GM23338 (cell line): Measurements from ENCODE around the gene CDC42EP5. TPM values are rescaled to one million over a fixed set of nuclear protein-coding genes. Genes with fewer than 3 reads are reported as not detected.

ENCODE experiments used
- ATAC-seq: fragments of 200-7000 bp; cut with Tn5 transposase; 3 replicates; pipeline ENCODE4 v1.9.1; 2020
- DNase-seq: peaks from one replicate; pipeline ENCODE4 v3.0.0-alpha.2; 2015; ENCODE audit warnings: low spot score
- H2AFZ ChIP-seq: fragments of 200-600 bp; sonication (generic); 2 replicates; pipeline ENCODE4 v1.8.0; 2016; ENCODE audit warnings: antibody characterized with exemption, mild to moderate bottlenecking, moderate library complexity
- H3F3A ChIP-seq: fragments of 200-600 bp; sonication (generic); replicated peaks from 2 replicates; pipeline ENCODE4 v1.8.0; 2017; ENCODE audit warnings: antibody characterized with exemption, mixed run types, low read depth
- H3K27ac ChIP-seq: fragments of 200-600 bp; sonication (generic); 2 replicates; pipeline ENCODE4 v1.6.1; 2016; ENCODE audit warnings: low read depth
- H3K27me3 ChIP-seq: fragments of 200-600 bp; sonication (generic); 2 replicates; pipeline ENCODE4 v1.8.0; 2016; ENCODE audit warnings: mild to moderate bottlenecking, mixed run types, moderate library complexity; ENCODE audit not compliant: insufficient read depth
- H3K36me3 ChIP-seq: fragments of 200-600 bp; sonication (generic); 2 replicates; pipeline ENCODE4 v1.8.0; 2016; ENCODE audit warnings: mild to moderate bottlenecking; ENCODE audit not compliant: insufficient read depth
- H3K4me1 ChIP-seq: fragments of 200-600 bp; sonication (generic); 2 replicates; pipeline ENCODE4 v1.8.0; 2016; ENCODE audit warnings: mild to moderate bottlenecking, moderate library complexity; ENCODE audit not compliant: insufficient read depth
- H3K4me2 ChIP-seq: fragments of 200-600 bp; sonication (generic); 2 replicates; pipeline ENCODE4 v1.7.1; 2017; ENCODE audit warnings: mixed run types
- H3K4me3 ChIP-seq: fragments of 200-600 bp; sonication (generic); 2 replicates; pipeline ENCODE4 v1.6.1; 2016; ENCODE audit warnings: mixed run types
- H3K79me2 ChIP-seq: fragments of 200-600 bp; sonication (generic); replicated peaks from 2 replicates; pipeline ENCODE4 v1.8.0; 2017; ENCODE audit warnings: mild to moderate bottlenecking; ENCODE audit not compliant: insufficient read depth
- H3K9me2 ChIP-seq: fragments of 200-600 bp; sonication (generic); 2 replicates; pipeline ENCODE4 v1.8.0; 2017; ENCODE audit not compliant: insufficient read depth
- H4K20me1 ChIP-seq: fragments of 200-600 bp; sonication (generic); replicated peaks from 2 replicates; pipeline ENCODE4 v1.8.0; 2017; ENCODE audit warnings: mild to moderate bottlenecking; ENCODE audit not compliant: insufficient read depth
- H3K27ac Mint-ChIP-seq: 2 replicates; pipeline ENCODE4 v1.8.0; 2020; ENCODE audit warnings: inconsistent platforms, mild to moderate bottlenecking, moderate library complexity, mixed read lengths
- H3K27me3 Mint-ChIP-seq: 3 replicates; pipeline ENCODE4 v1.8.0; 2022; ENCODE audit warnings: low read depth, mild to moderate bottlenecking, moderate library complexity, mixed read lengths, inconsistent platforms; ENCODE audit not compliant: insufficient read depth, poor library complexity
- H3K36me3 Mint-ChIP-seq: 3 replicates; pipeline ENCODE4 v1.8.0; 2021; ENCODE audit warnings: low read depth, mild to moderate bottlenecking, inconsistent platforms, moderate library complexity, mixed read lengths
- H3K4me1 Mint-ChIP-seq: 3 replicates; pipeline ENCODE4 v1.8.0; 2020; ENCODE audit warnings: mild to moderate bottlenecking, inconsistent platforms, mixed read lengths
- H3K4me3 Mint-ChIP-seq: 3 replicates; pipeline ENCODE4 v1.8.0; 2021; ENCODE audit warnings: moderate library complexity, mild to moderate bottlenecking, inconsistent platforms, mixed read lengths
- H3K9me3 Mint-ChIP-seq: 3 replicates; pipeline ENCODE4 v1.8.0; 2020; ENCODE audit warnings: moderate library complexity, mild to moderate bottlenecking, inconsistent platforms, mixed read lengths
- CREB1 ChIP-seq: fragments of 250-450 bp; sonication (Bioruptor Pico); IDR thresholded peaks from 2 replicates; pipeline ENCODE4 v1.5.0; 2020; ENCODE audit warnings: low read depth, mild to moderate bottlenecking, moderate library complexity
- CTCF ChIP-seq, 2 experiments: fragments of 200-600 bp in 1 of 2; sonication (generic) in 1 of 2; conservative IDR thresholded peaks; 2 replicates each; pipeline versions ENCODE4 v1.5.1 to v1.6.1; 2016 to 2017; ENCODE audit warnings: antibody characterized with exemption in 2 of 2, low read depth in 2 of 2, mild to moderate bottlenecking in 2 of 2, moderate library complexity in 1 of 2
- ETS1 ChIP-seq: IDR thresholded peaks from 2 replicates; pipeline ENCODE4 v1.6.1; 2016; ENCODE audit warnings: antibody characterized with exemption
- EZH2 ChIP-seq: fragments of 200-600 bp; sonication (generic); IDR thresholded peaks from one replicate; pipeline ENCODE4 v1.8.0; 2017; ENCODE audit warnings: antibody characterized with exemption, mild to moderate bottlenecking, low read depth; ENCODE audit not compliant: unreplicated experiment
- EZH2phosphoT487 ChIP-seq: fragments of 200-600 bp; sonication (generic); IDR thresholded peaks from one replicate; pipeline ENCODE4 v1.8.1; 2018; ENCODE audit warnings: antibody characterized with exemption; ENCODE audit not compliant: unreplicated experiment
- JUNB ChIP-seq: IDR thresholded peaks from one replicate; pipeline ENCODE4 v1.6.1; 2016; ENCODE audit warnings: antibody characterized with exemption; ENCODE audit not compliant: unreplicated experiment
- NANOG ChIP-seq: IDR thresholded peaks from 2 replicates; pipeline ENCODE4 v1.6.1; 2016; ENCODE audit warnings: antibody characterized with exemption, borderline replicate concordance
- POLR2AphosphoS5 ChIP-seq: IDR thresholded peaks from 2 replicates; pipeline ENCODE4 v1.6.1; 2016; ENCODE audit warnings: antibody characterized with exemption, low read depth
- REST ChIP-seq: IDR thresholded peaks from one replicate; pipeline ENCODE4 v1.6.1; 2018; ENCODE audit warnings: antibody characterized with exemption; ENCODE audit not compliant: unreplicated experiment
- STAT1 ChIP-seq: IDR thresholded peaks from one replicate; pipeline ENCODE4 v1.6.1; 2016; ENCODE audit warnings: antibody characterized with exemption; ENCODE audit not compliant: unreplicated experiment
- ZNF114 ChIP-seq: fragments of 250-450 bp; sonication (Bioruptor Pico); IDR thresholded peaks from 2 replicates; pipeline ENCODE4 v1.5.0; 2020; ENCODE audit warnings: mild to moderate bottlenecking, moderate library complexity
- ZNF331 ChIP-seq: fragments of 250-450 bp; sonication (Bioruptor Pico); IDR thresholded peaks from 2 replicates; pipeline ENCODE4 v1.5.0; 2020; ENCODE audit warnings: low read depth, mild to moderate bottlenecking, moderate library complexity
- polyA plus RNA-seq: library from polyadenylated mRNA; unstranded; fragments of >200 nt; fragmentation: Nextera tagmentation; extraction: Ambion mirVana; gene quantifications from 2 replicates; pipeline ENCODE4 v1.2.1, GENCODE V29; 2016
- total RNA-seq: library from RNA; depleted of rRNA; stranded (reverse); fragments of >200 nt; shearing (Covaris generic); gene quantifications from 2 replicates; pipeline ENCODE4 v1.2.3, GENCODE V29; 2014
- TF ChIP-seq, protein P1 (sequence below): fragments of 250-450 bp; sonication (Bioruptor Pico); IDR thresholded peaks from 2 replicates; pipeline ENCODE4 v1.5.0; 2020; ENCODE audit warnings: mild to moderate bottlenecking, moderate library complexity

Gene CDC42EP5
- total and polyA plus RNA-seq, 2 experiments from 2014 or later = 1.4 to 3.4 TPM

- Mint-ChIP-seq H3K9me3 (peaks cover 4% of the 10 kb centered on the region), H3K27ac (peak overlapping the region; percentile 80; the same call in 1 of the 2 replicates), H3K36me3 (peaks cover 55% of the 10 kb centered on the region), H3K4me3 (peak overlapping the region; percentile 51), H3K4me1 (peaks cover 43% of the 10 kb centered on the region), H3K27me3 (peaks cover 17% of the 10 kb centered on the region)
- 0 out of 2 replicates have a peak overlapping the region, but pooled peaks have one; percentile 32 for H3K27ac ChIP-seq
- peaks cover 18% of the 10 kb centered on the region for H3F3A ChIP-seq
- H3K27me3 ChIP-seq = no peaks in the 10 kb centered on the region
- ATAC-seq (no peak; the same call in 2 of the 3 replicates), DNase-seq (no peak)
- H3K4me2 ChIP-seq = peak overlapping the region; percentile 93
- H3K9me2 ChIP-seq = no peaks in the 10 kb centered on the region
- no peak for TF ChIP-seq JUNB
- TF ChIP-seq, protein P1, sequence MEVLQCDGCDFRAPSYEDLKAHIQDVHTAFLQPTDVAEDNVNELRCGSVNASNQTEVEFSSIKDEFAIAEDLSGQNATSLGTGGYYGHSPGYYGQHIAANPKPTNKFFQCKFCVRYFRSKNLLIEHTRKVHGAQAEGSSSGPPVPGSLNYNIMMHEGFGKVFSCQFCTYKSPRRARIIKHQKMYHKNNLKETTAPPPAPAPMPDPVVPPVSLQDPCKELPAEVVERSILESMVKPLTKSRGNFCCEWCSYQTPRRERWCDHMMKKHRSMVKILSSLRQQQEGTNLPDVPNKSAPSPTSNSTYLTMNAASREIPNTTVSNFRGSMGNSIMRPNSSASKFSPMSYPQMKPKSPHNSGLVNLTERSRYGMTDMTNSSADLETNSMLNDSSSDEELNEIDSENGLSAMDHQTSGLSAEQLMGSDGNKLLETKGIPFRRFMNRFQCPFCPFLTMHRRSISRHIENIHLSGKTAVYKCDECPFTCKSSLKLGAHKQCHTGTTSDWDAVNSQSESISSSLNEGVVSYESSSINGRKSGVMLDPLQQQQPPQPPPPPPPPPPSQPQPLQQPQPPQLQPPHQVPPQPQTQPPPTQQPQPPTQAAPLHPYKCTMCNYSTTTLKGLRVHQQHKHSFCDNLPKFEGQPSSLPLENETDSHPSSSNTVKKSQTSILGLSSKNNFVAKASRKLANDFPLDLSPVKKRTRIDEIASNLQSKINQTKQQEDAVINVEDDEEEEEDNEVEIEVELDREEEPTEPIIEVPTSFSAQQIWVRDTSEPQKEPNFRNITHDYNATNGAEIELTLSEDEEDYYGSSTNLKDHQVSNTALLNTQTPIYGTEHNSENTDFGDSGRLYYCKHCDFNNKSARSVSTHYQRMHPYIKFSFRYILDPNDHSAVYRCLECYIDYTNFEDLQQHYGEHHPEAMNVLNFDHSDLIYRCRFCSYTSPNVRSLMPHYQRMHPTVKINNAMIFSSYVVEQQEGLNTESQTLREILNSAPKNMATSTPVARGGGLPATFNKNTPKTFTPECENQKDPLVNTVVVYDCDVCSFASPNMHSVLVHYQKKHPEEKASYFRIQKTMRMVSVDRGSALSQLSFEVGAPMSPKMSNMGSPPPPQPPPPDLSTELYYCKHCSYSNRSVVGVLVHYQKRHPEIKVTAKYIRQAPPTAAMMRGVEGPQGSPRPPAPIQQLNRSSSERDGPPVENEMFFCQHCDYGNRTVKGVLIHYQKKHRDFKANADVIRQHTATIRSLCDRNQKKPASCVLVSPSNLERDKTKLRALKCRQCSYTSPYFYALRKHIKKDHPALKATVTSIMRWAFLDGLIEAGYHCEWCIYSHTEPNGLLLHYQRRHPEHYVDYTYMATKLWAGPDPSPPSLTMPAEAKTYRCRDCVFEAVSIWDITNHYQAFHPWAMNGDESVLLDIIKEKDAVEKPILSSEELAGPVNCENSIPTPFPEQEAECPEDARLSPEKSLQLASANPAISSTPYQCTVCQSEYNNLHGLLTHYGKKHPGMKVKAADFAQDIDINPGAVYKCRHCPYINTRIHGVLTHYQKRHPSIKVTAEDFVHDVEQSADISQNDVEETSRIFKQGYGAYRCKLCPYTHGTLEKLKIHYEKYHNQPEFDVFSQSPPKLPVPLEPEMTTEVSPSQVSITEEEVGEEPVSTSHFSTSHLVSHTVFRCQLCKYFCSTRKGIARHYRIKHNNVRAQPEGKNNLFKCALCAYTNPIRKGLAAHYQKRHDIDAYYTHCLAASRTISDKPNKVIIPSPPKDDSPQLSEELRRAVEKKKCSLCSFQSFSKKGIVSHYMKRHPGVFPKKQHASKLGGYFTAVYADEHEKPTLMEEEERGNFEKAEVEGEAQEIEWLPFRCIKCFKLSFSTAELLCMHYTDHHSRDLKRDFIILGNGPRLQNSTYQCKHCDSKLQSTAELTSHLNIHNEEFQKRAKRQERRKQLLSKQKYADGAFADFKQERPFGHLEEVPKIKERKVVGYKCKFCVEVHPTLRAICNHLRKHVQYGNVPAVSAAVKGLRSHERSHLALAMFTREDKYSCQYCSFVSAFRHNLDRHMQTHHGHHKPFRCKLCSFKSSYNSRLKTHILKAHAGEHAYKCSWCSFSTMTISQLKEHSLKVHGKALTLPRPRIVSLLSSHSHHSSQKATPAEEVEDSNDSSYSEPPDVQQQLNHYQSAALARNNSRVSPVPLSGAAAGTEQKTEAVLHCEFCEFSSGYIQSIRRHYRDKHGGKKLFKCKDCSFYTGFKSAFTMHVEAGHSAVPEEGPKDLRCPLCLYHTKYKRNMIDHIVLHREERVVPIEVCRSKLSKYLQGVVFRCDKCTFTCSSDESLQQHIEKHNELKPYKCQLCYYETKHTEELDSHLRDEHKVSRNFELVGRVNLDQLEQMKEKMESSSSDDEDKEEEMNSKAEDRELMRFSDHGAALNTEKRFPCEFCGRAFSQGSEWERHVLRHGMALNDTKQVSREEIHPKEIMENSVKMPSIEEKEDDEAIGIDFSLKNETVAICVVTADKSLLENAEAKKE (CRISPR knock-in tag) = no peak
- TF ChIP-seq REST = no peak
- no peak for TF ChIP-seq CTCF (conservative IDR thresholded peaks at IDR 0.05; ENCODE audit: low read depth in 2 of 2)
- no peak for TF ChIP-seq POLR2AphosphoS5
- no peak for TF ChIP-seq ZNF114 (CRISPR knock-in tag)
- no peak for TF ChIP-seq STAT1
- no peak for TF ChIP-seq ETS1
- no peak for TF ChIP-seq NANOG
- no peak for TF ChIP-seq ZNF331 (CRISPR knock-in tag)
- no peak for TF ChIP-seq EZH2
- TF ChIP-seq CREB1 (CRISPR knock-in tag) = no peak
- TF ChIP-seq EZH2phosphoT487 = no peak
- peaks cover 37% of the 10 kb centered on the region for H3K4me1 ChIP-seq
- H3K79me2 ChIP-seq = 0 out of 2 replicates have a peak, but pooled peaks cover 3% of the 10 kb centered on the region
- peak overlapping the region; percentile 64; the same call in 1 of the 2 replicates for H3K4me3 ChIP-seq
- H3K36me3 ChIP-seq = no peaks in the 10 kb centered on the region
- no peak overlapping the region; the same call in 1 of the 2 replicates for H2AFZ ChIP-seq
- H4K20me1 ChIP-seq = no peaks in the 10 kb centered on the region; the same call in 1 of the 2 replicates
These were observed 51.6 kb downstream of the CDC42EP5 start for GRCh38 chr19:54421521-54421920.
